H9 (cell line): Measurements from ENCODE around the gene CLIC3. TPM values are rescaled to one million over a fixed set of nuclear protein-coding genes. Genes with fewer than 3 reads are reported as not detected.

ENCODE experiments used
- DNase-seq: peaks from one replicate; pipeline ENCODE4 v3.0.0-alpha.2; 2017
- H2AFZ ChIP-seq: one replicate; pipeline ENCODE4 v1.6.1; 2013; ENCODE audit warnings: mild to moderate bottlenecking, low read length, control low read depth, moderate library complexity
- H2AK5ac ChIP-seq: 2 replicates; pipeline ENCODE4 v1.6.1; 2013; ENCODE audit warnings: low read length, control low read depth, mixed read lengths; ENCODE audit not compliant: insufficient read length
- H2BK120ac ChIP-seq: one replicate; pipeline ENCODE4 v1.6.1; 2013; ENCODE audit warnings: low read depth, mild to moderate bottlenecking, low read length, control low read depth, inconsistent platforms; ENCODE audit not compliant: poor library complexity, severe bottlenecking
- H2BK12ac ChIP-seq: 2 replicates; pipeline ENCODE4 v1.6.1; 2013; ENCODE audit warnings: low read length, control low read depth, mixed read lengths, low read depth; ENCODE audit not compliant: insufficient read length
- H2BK15ac ChIP-seq: 2 replicates; pipeline ENCODE4 v1.6.1; 2013; ENCODE audit warnings: low read depth, low read length, control low read depth
- H2BK20ac ChIP-seq: one replicate; pipeline ENCODE4 v1.6.1; 2013; ENCODE audit warnings: low read depth, mild to moderate bottlenecking, low read length, control low read depth, inconsistent platforms; ENCODE audit not compliant: poor library complexity, severe bottlenecking
- H2BK5ac ChIP-seq: 2 replicates; pipeline ENCODE4 v1.6.1; 2013; ENCODE audit warnings: low read length, control low read depth, mixed read lengths; ENCODE audit not compliant: insufficient read length
- H3K14ac ChIP-seq: 2 replicates; pipeline ENCODE4 v1.6.1; 2013; ENCODE audit warnings: low read length, control low read depth; ENCODE audit not compliant: insufficient read depth
- H3K18ac ChIP-seq: 2 replicates; pipeline ENCODE4 v1.6.1; 2013; ENCODE audit warnings: low read depth, mild to moderate bottlenecking, mixed read lengths, low read length, control low read depth; ENCODE audit not compliant: insufficient read length
- H3K23ac ChIP-seq: 2 replicates; pipeline ENCODE4 v1.6.1; 2013; ENCODE audit warnings: low read length, control low read depth, mixed read lengths, low read depth; ENCODE audit not compliant: insufficient read length
- H3K23me2 ChIP-seq: 2 replicates; pipeline ENCODE4 v1.6.1; 2013; ENCODE audit warnings: low read depth, mild to moderate bottlenecking, mixed read lengths, low read length, control low read depth; ENCODE audit not compliant: insufficient read length, poor library complexity, severe bottlenecking
- H3K27ac ChIP-seq: 2 replicates; pipeline ENCODE4 v1.5.1; 2013; ENCODE audit warnings: low read length, control low read depth, mixed read lengths, low read depth; ENCODE audit not compliant: insufficient read length
- H3K27me3 ChIP-seq: 2 replicates; pipeline ENCODE4 v1.6.1; 2013; ENCODE audit warnings: low read length, control low read depth, inconsistent platforms; ENCODE audit not compliant: insufficient read depth
- H3K4ac ChIP-seq: 2 replicates; pipeline ENCODE4 v1.6.1; 2013; ENCODE audit warnings: low read depth, mild to moderate bottlenecking, control low read depth, inconsistent platforms, low read length, moderate library complexity
- H3K4me1 ChIP-seq: 2 replicates; pipeline ENCODE4 v1.6.1; 2013; ENCODE audit warnings: low read length, control low read depth, inconsistent platforms; ENCODE audit not compliant: insufficient read depth
- H3K4me2 ChIP-seq: 2 replicates; pipeline ENCODE4 v1.6.1; 2013; ENCODE audit warnings: low read length, control low read depth, mixed read lengths; ENCODE audit not compliant: insufficient read length, insufficient read depth
- H3K56ac ChIP-seq: 2 replicates; pipeline ENCODE4 v1.6.1; 2013; ENCODE audit warnings: low read depth, mild to moderate bottlenecking, mixed read lengths, low read length, control low read depth; ENCODE audit not compliant: insufficient read length
- H3K79me1 ChIP-seq: 2 replicates; pipeline ENCODE4 v1.6.1; 2013; ENCODE audit warnings: low read depth, mild to moderate bottlenecking, moderate library complexity, low read length, control low read depth, inconsistent platforms; ENCODE audit not compliant: insufficient read depth, poor library complexity, severe bottlenecking
- H3K79me2 ChIP-seq: 2 replicates; pipeline ENCODE4 v1.6.1; 2013; ENCODE audit warnings: low read length, control low read depth, inconsistent platforms; ENCODE audit not compliant: insufficient read depth
- H3K9ac ChIP-seq: 2 replicates; pipeline ENCODE4 v1.6.1; 2013; ENCODE audit warnings: low read length, control low read depth, mixed read lengths; ENCODE audit not compliant: insufficient read length; ENCODE audit errors: extremely low read depth
- H3K9me3 ChIP-seq: one replicate; pipeline ENCODE4 v1.6.1; 2013; ENCODE audit warnings: low read depth, low read length, inconsistent platforms; ENCODE audit not compliant: control insufficient read depth
- H3T11ph ChIP-seq: one replicate; pipeline ENCODE4 v1.6.1; 2013; ENCODE audit warnings: mild to moderate bottlenecking, low read length, control low read depth, inconsistent platforms
- H4K20me1 ChIP-seq: one replicate; pipeline ENCODE4 v1.6.1; 2013; ENCODE audit not compliant: control insufficient read depth, insufficient read length, insufficient read depth
- H4K5ac ChIP-seq: 2 replicates; pipeline ENCODE4 v1.6.1; 2013; ENCODE audit warnings: low read depth, mild to moderate bottlenecking, mixed read lengths, low read length, control low read depth; ENCODE audit not compliant: insufficient read length
- H4K8ac ChIP-seq: replicated peaks from 2 replicates; pipeline ENCODE4 v1.6.1; 2013; ENCODE audit warnings: low read length, control low read depth, mixed read lengths, low read depth; ENCODE audit not compliant: insufficient read length
- H4K91ac ChIP-seq: 2 replicates; pipeline ENCODE4 v1.6.1; 2013; ENCODE audit warnings: low read depth, mild to moderate bottlenecking, moderate library complexity, mixed read lengths, low read length, control low read depth; ENCODE audit not compliant: insufficient read length
- H3K27ac Mint-ChIP-seq, 3 experiments: 2 replicates in 2 of 3; 3 replicates in 1 of 3; pipeline ENCODE4 v1.8.0; 2020 to 2021; ENCODE audit warnings: mixed read lengths in 3 of 3, mild to moderate bottlenecking in 1 of 3, moderate library complexity in 1 of 3
- H3K27me3 Mint-ChIP-seq: 2 replicates; pipeline ENCODE4 v1.8.0; 2021; ENCODE audit warnings: low read depth, mild to moderate bottlenecking, moderate library complexity, mixed read lengths
- H3K36me3 Mint-ChIP-seq, 3 experiments: 2 replicates in 2 of 3; 3 replicates in 1 of 3; pipeline ENCODE4 v1.8.0; 2020 to 2021; ENCODE audit warnings: low read depth in 3 of 3, mixed read lengths in 3 of 3; ENCODE audit not compliant: insufficient read depth in 1 of 3
- H3K4me1 Mint-ChIP-seq, 2 experiments: 2 replicates each; pipeline ENCODE4 v1.8.0; 2020; ENCODE audit warnings: mixed read lengths in 2 of 2
- H3K4me3 Mint-ChIP-seq, 2 experiments: 2 replicates in 1 of 2; 3 replicates in 1 of 2; pipeline ENCODE4 v1.8.0; 2020 to 2021; ENCODE audit warnings: mild to moderate bottlenecking in 2 of 2, mixed read lengths in 2 of 2, moderate library complexity in 1 of 2
- H3K9me3 Mint-ChIP-seq, 2 experiments: 2 replicates in 1 of 2; 3 replicates in 1 of 2; pipeline ENCODE4 v1.8.0; 2020; ENCODE audit warnings: mild to moderate bottlenecking in 2 of 2, mixed read lengths in 2 of 2, moderate library complexity in 1 of 2
- CTCF ChIP-seq: fragments of 200-600 bp; sonication (generic); conservative IDR thresholded peaks from 3 replicates; pipeline ENCODE4 v1.8.0; 2021; ENCODE audit warnings: antibody characterized with exemption, mild to moderate bottlenecking
- WGBS: extraction: QIAGEN DNeasy Blood & Tissue Kit; methylation state at CpG from one replicate; pipeline ENCODE4 v1.1.7; 2013; ENCODE audit warnings: missing lambda C conversion rate, low lambda C conversion rate, mixed read lengths; ENCODE audit not compliant: insufficient read length; ENCODE audit errors: extremely low coverage; 5-methylcytosine and 5-hydroxymethylcytosine counted together
- total RNA-seq: library from RNA; stranded (reverse); gene quantifications from 2 replicates; pipeline ENCODE4 v1.2.1, GENCODE V29; 2021

The CLIC3 gene
- total RNA-seq, 1 experiment from 2014 or later: 0.31 TPM

- H4K91ac ChIP-seq: no peak overlapping the region
- H3K79me2 ChIP-seq: no peaks in the 10 kb centered on the region
- no peak overlapping the region; the same call in 1 of the 2 replicates for H3K14ac ChIP-seq
- Mint-ChIP-seq H3K4me3 (no peak overlapping the region), H3K4me1 (no peaks in the 10 kb centered on the region), H3K36me3 (peaks cover 5 to 6% (median 5%) of the 10 kb centered on the region in 3 experiments; a peak in 5 of 7 replicates), H3K9me3 (peaks cover 16 to 19% of the 10 kb centered on the region in 2 experiments), H3K27ac (peak overlapping the region in 1 of 3 experiments; percentile 40; a peak in 1 of 7 replicates), H3K27me3 (peaks cover 10% of the 10 kb centered on the region)
- H2AK5ac ChIP-seq: no peak overlapping the region
- no peak overlapping the region for H2AFZ ChIP-seq
- H3K9me3 ChIP-seq: no peaks in the 10 kb centered on the region
- TF ChIP-seq CTCF: no peak
- H3K4me1 ChIP-seq: no peaks in the 10 kb centered on the region
- no peak overlapping the region for H3T11ph ChIP-seq
- H3K79me1 ChIP-seq: no peaks in the 10 kb centered on the region
- H3K23ac ChIP-seq: no peak overlapping the region
- H4K5ac ChIP-seq: no peak overlapping the region
- no peak overlapping the region for H3K4ac ChIP-seq
- no CpG with 5 or more reads among the region's 24 CpGs for WGBS
- H3K56ac ChIP-seq: no peak overlapping the region
- no peak overlapping the region for H2BK20ac ChIP-seq
- H4K8ac ChIP-seq: no peak overlapping the region
- no peak overlapping the region for H2BK15ac ChIP-seq
- H2BK12ac ChIP-seq: no peak overlapping the region
- H3K9ac ChIP-seq: no peak overlapping the region
- no peaks in the 10 kb centered on the region for H3K23me2 ChIP-seq
- no peaks in the 10 kb centered on the region for H3K27me3 ChIP-seq
- no peak overlapping the region for H3K27ac ChIP-seq
- no peak overlapping the region for H2BK5ac ChIP-seq
- H2BK120ac ChIP-seq: no peak overlapping the region
- H3K4me2 ChIP-seq: no peak overlapping the region
- H3K18ac ChIP-seq: no peak overlapping the region
- DNase-seq: no peak
- no peaks in the 10 kb centered on the region for H4K20me1 ChIP-seq
These were observed 10.0 kb upstream of the CLIC3 start for GRCh38 chr9:137006116-137007003.
